HepG2 (cell line): Measurements from ENCODE around the gene CIAO3.

Experiments
- JUN ChIP-seq: sonication (generic); formaldehyde crosslinking; IDR thresholded peaks from 2 replicates; pipeline ENCODE4 v1.4.0; 2020; ENCODE audit warnings: mild to moderate bottlenecking, missing genetic modification reagents
- ZNF143 ChIP-seq: sonication (generic); formaldehyde crosslinking; IDR thresholded peaks from 2 replicates; pipeline ENCODE4 v1.4.0; 2020; ENCODE audit warnings: missing genetic modification reagents

GRCh38 chr16:750485-750884 lies 9.7 kb upstream of the CIAO3 start:
- TF ChIP-seq JUN (CRISPR knock-in tag): no peak
- no peak for TF ChIP-seq ZNF143 (CRISPR knock-in tag)
